Stomach (tissue), 4 donors: ENCODE measurements around the gene ATP23.

Experiments used
- POLR2A ChIP-seq, 4 donors: fragments of 450-650 bp; IDR thresholded peaks; one replicate each; pipeline ENCODE4 v1.6.1; 2016; ENCODE audit warnings: antibody characterized with exemption in 4 of 4, control low read depth in 2 of 4, mild to moderate bottlenecking in 1 of 4, moderate library complexity in 1 of 4
- TF ChIP-seq, protein P1 (sequence below), 7 experiments: fragments of 450-650 bp in 4 of 7; fragments of 200-600 bp in 3 of 7; sonication (generic) in 3 of 7; IDR thresholded peaks; one replicate each; pipeline ENCODE4 v1.5.1; 2016 to 2019; ENCODE audit warnings: antibody characterized with exemption in 7 of 7, control low read depth in 2 of 7, mild to moderate bottlenecking in 1 of 7

DNA sequence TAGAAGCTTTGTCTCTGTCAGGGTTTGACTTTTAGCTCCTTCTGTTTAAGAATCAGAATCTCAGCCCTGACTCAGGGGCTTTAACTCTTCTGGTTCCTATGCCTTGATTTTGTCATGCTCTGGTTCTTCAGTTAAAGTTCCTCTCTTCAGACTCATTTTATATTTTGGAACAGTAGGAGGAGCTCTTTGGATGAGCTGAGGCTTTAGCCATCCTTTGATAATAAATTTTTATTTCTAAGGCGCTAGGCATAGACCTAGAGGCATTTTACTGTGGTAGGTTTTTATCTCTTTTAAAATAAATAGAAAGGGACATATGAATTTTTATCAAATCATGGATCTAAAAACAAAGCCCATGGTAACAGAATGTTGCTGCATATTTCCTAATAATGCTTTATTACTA, 51.7 kb downstream of the ATP23 start:
- TF ChIP-seq, protein P1, sequence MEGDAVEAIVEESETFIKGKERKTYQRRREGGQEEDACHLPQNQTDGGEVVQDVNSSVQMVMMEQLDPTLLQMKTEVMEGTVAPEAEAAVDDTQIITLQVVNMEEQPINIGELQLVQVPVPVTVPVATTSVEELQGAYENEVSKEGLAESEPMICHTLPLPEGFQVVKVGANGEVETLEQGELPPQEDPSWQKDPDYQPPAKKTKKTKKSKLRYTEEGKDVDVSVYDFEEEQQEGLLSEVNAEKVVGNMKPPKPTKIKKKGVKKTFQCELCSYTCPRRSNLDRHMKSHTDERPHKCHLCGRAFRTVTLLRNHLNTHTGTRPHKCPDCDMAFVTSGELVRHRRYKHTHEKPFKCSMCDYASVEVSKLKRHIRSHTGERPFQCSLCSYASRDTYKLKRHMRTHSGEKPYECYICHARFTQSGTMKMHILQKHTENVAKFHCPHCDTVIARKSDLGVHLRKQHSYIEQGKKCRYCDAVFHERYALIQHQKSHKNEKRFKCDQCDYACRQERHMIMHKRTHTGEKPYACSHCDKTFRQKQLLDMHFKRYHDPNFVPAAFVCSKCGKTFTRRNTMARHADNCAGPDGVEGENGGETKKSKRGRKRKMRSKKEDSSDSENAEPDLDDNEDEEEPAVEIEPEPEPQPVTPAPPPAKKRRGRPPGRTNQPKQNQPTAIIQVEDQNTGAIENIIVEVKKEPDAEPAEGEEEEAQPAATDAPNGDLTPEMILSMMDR (IDR thresholded peaks at IDR 0.05): no peak
- TF ChIP-seq POLR2A (IDR thresholded peaks at IDR 0.05): no peak
